Right lobe of liver (tissue), 6 donors: ENCODE measurements around the gene CD177. TPM values are rescaled to one million over a fixed set of nuclear protein-coding genes. Genes with fewer than 3 reads are reported as not detected.

Experiments
- ATAC-seq, 4 donors: fragments of 200-7000 bp; cut with Tn5 transposase; one replicate each; pipeline ENCODE4 v1.9.1; 2020; ENCODE audit warnings: mild to moderate bottlenecking in 4 of 4, moderate library complexity in 4 of 4
- DNase-seq, 3 donors: peaks; one replicate each; pipeline ENCODE4 v3.0.0-alpha.2; 2020
- H3K27ac ChIP-seq, 3 donors: fragments of 200-600 bp; one replicate each; pipeline ENCODE4 v1.8.0; 2022
- H3K27me3 ChIP-seq, 2 donors: fragments of 200-600 bp; one replicate each; pipeline ENCODE4 v1.8.0; 2022
- H3K36me3 ChIP-seq, 4 donors: fragments of 200-600 bp; sonication (generic) in 1 of 4; one replicate each; pipeline versions ENCODE4 v1.5.1 to v1.8.0; 2017 to 2022; ENCODE audit warnings: control low read depth in 1 of 4
- H3K4me1 ChIP-seq, 4 donors: fragments of 200-600 bp; sonication (generic) in 1 of 4; one replicate each; pipeline versions ENCODE4 v1.5.1 to v1.8.0; 2017 to 2022; ENCODE audit warnings: control low read depth in 1 of 4
- H3K4me3 ChIP-seq, 3 donors: fragments of 200-600 bp; one replicate each; pipeline ENCODE4 v1.8.0; 2022
- H3K9me3 ChIP-seq, 4 donors: fragments of 200-600 bp; sonication (generic) in 1 of 4; one replicate each; pipeline versions ENCODE4 v1.5.1 to v1.8.0; 2017 to 2022; ENCODE audit warnings: control low read depth in 1 of 4
- CTCF ChIP-seq, 4 donors: fragments of 200-600 bp in 3 of 4; fragments of 450-650 bp in 1 of 4; IDR thresholded peaks; one replicate each; pipeline versions ENCODE4 v1.5.1 to v1.8.0; 2016 to 2022; ENCODE audit warnings: antibody characterized with exemption in 4 of 4, mild to moderate bottlenecking in 2 of 4
- POLR2A ChIP-seq: fragments of 450-650 bp; IDR thresholded peaks from one replicate; pipeline ENCODE4 v1.6.1; 2017; ENCODE audit warnings: antibody characterized with exemption, mild to moderate bottlenecking
- WGBS: methylation state at CpG from one replicate; pipeline ENCODE4 v1.1.6; 2018; ENCODE audit warnings: low coverage, low lambda C conversion rate; ENCODE audit not compliant: insufficient coverage; ENCODE audit errors: missing lambda C conversion rate; 5-methylcytosine and 5-hydroxymethylcytosine counted together
- intact Hi-C, 2 donors: fragments of 100-400 bp; cut with DNase I; formaldehyde crosslinking; loops; one replicate each; pipeline versions ENCODE4 v1.11.2 to v1.14.1; 2022
- long read RNA-seq: library from polyadenylated mRNA; unstranded; transcript quantifications from one replicate; pipeline ENCODE4 v2.0.0, GENCODE V29; 2019
- total RNA-seq, 6 experiments: library from RNA; depleted of rRNA in 2 of 6; stranded (reverse); fragments of >200 nt in 2 of 6; fragmentation: NEBNext Ultra II Directional in 3 of 6; extraction: Animal tissue kit (Norgen Biotek cat#: 25700) in 3 of 6; gene quantifications; one replicate each; pipeline versions ENCODE4 v1.1.0 to v1.2.4, GENCODE V29; 2016 to 2023
- donor health status: DM: no; HTN: yes; CAD: no.
- donor health status: DM: no; HTN: no; CAD: no.
- donor health status: DM: no; HTN: no; CAD: no.
- donor health status: DM: no; HTN: yes; CAD: no.
- donor health status: DM: no; HTN: yes; CAD: no.

The CD177 gene
- 1 to 10 TPM in 3 of 6 experiments, under 1 TPM in 2, not detected in 1; 0.51 to 5.3 (median 1.3) TPM for total RNA-seq
- long read RNA-seq: 0 reads

- Histone ChIP-seq H3K9me3 (no peaks in the 10 kb centered on the region), H3K27me3 (no peaks in the 10 kb centered on the region), H3K36me3 (no peaks in the 10 kb centered on the region), H3K27ac (no peak within 1 kb of the TSS), H3K4me1 (no peaks in the 10 kb centered on the region), H3K4me3 (no peak within 1 kb of the TSS)
- ATAC-seq (no peak), DNase-seq (no peak)
- WGBS: 19% methylated on average over 5 of the region's 27 CpGs
- intact Hi-C loops: no loop called here
- TF ChIP-seq CTCF (IDR thresholded peaks at IDR 0.05): no peak
- TF ChIP-seq POLR2A: no peak
These were observed at the start of gene CD177 for GRCh38 chr19:43353606-43354304. Gene CD177, plus strand, starts transcription at chr19:43353686. Its CDS starts 29 bp downstream, at chr19:43353715.

- H3K36me3 ChIP-seq: no peaks in the 10 kb centered on the region
- H3K4me3 ChIP-seq: no peak overlapping the region
- H3K9me3 ChIP-seq: no peaks in the 10 kb centered on the region
- 41% methylated on average over 5 of the region's 5 CpGs for WGBS
- H3K27me3 ChIP-seq: no peaks in the 10 kb centered on the region
- DNase-seq: no peak
- intact Hi-C loops: no loop called here
- no peak for ATAC-seq
- H3K4me1 ChIP-seq: no peaks in the 10 kb centered on the region
- TF ChIP-seq POLR2A (no peak), CTCF (IDR thresholded peaks at IDR 0.05) (no peak)
- H3K27ac ChIP-seq: no peak overlapping the region
These were observed 47.8 kb upstream of the CD177 start for GRCh38 chr19:43305642-43306041.

- Histone ChIP-seq H3K36me3 (no peaks in the 10 kb centered on the region), H3K27ac (no peak overlapping the region), H3K9me3 (no peaks in the 10 kb centered on the region), H3K4me3 (no peak overlapping the region), H3K27me3 (no peaks in the 10 kb centered on the region), H3K4me1 (no peaks in the 10 kb centered on the region)
- DNase-seq (no peak), ATAC-seq (no peak)
- no CpG with 5 or more reads among the region's 1 CpG for WGBS
- intact Hi-C loops: no loop called here
- TF ChIP-seq CTCF (IDR thresholded peaks at IDR 0.05) (no peak), POLR2A (no peak)
These were observed 47.4 kb upstream of the CD177 start for GRCh38 chr19:43306097-43306496.

- ATAC-seq (no peak), DNase-seq (no peak)
- intact Hi-C loops: no loop called here
- H3K9me3 ChIP-seq: no peaks in the 10 kb centered on the region
- no peak overlapping the region for H3K27ac ChIP-seq
- no peaks in the 10 kb centered on the region for H3K27me3 ChIP-seq
- no peaks in the 10 kb centered on the region for H3K36me3 ChIP-seq
- no peak for TF ChIP-seq CTCF (IDR thresholded peaks at IDR 0.05)
- no peaks in the 10 kb centered on the region for H3K4me1 ChIP-seq
- 12% methylated on average over 4 of the region's 5 CpGs for WGBS
- no peak overlapping the region for H3K4me3 ChIP-seq
These were observed 45.2 kb upstream of the CD177 start for GRCh38 chr19:43308244-43308815.
